Measurements from ENCODE around the gene SSR4. TPM values are rescaled to one million over a fixed set of nuclear protein-coding genes. Genes with fewer than 3 reads are reported as not detected.

SSR4 gene
- total RNA-seq, 2 experiments from 2014 or later: 165 to 186 TPM

DNA sequence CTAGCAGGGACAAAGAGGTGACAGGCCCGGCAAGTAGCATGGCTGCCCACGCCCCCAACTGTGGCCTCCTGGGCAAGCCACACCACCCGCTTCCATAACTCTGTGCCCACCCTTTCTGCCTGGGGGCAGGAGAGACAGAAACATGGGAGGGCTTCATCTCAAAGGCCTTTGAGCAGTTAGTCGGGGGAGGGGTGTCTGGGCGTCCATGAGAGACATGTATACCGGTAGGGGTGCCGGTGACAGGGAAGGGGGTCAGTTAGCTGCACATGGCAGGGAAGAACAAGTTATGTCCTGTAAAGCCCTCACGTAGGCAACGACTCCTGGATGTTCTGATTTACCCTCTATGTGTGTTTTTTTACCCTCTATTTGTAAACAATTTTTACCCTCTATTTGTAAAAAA lies 26.6 kb downstream of the SSR4 start:
- H2AFZ ChIP-seq (ENCODE audit: low read length): no peak overlapping the region
- CTCF ChIA-PET (ENCODE audit: unreplicated experiment): no interaction called here
- no peak overlapping the region for H3K4me2 ChIP-seq (ENCODE audit: low read length)
- no peak for DNase-seq (ENCODE audit: low spot score)
- H3K27ac ChIP-seq (ENCODE audit: low read depth, low read length, poor library complexity, severe bottlenecking): no peak overlapping the region
- H3K79me2 ChIP-seq (ENCODE audit: insufficient read depth, low read depth, low read length): no peaks in the 10 kb centered on the region
- no peaks in the 10 kb centered on the region for H3K9me3 ChIP-seq (ENCODE audit: low read length)
- POLR2A ChIA-PET: no interaction called here
- no peaks in the 10 kb centered on the region for H3K9me2 ChIP-seq (ENCODE audit: insufficient read depth, low read length)
- H3K4me3 ChIP-seq (ENCODE audit: low read depth, low read length, poor library complexity, severe bottlenecking): no peak overlapping the region
- BruUV-seq (replicated peaks): no TSS peak
- intact Hi-C loops (cut with micrococcal nuclease; ENCODE audit: unreplicated experiment): loop anchor here (10.0 kb wide), 1 partner anchor 64 kb away; the partner anchor contains the start of gene L1CAM
- H3K4me1 ChIP-seq (ENCODE audit: insufficient read depth, low read length, poor library complexity, severe bottlenecking): no peaks in the 10 kb centered on the region
- TF ChIP-seq, protein P1, sequence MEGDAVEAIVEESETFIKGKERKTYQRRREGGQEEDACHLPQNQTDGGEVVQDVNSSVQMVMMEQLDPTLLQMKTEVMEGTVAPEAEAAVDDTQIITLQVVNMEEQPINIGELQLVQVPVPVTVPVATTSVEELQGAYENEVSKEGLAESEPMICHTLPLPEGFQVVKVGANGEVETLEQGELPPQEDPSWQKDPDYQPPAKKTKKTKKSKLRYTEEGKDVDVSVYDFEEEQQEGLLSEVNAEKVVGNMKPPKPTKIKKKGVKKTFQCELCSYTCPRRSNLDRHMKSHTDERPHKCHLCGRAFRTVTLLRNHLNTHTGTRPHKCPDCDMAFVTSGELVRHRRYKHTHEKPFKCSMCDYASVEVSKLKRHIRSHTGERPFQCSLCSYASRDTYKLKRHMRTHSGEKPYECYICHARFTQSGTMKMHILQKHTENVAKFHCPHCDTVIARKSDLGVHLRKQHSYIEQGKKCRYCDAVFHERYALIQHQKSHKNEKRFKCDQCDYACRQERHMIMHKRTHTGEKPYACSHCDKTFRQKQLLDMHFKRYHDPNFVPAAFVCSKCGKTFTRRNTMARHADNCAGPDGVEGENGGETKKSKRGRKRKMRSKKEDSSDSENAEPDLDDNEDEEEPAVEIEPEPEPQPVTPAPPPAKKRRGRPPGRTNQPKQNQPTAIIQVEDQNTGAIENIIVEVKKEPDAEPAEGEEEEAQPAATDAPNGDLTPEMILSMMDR (conservative IDR thresholded peaks at IDR 0.05; ENCODE audit: low read length): no peak
- no peak for TF ChIP-seq EZH2phosphoT487 (IDR thresholded peaks at IDR 0.05; ENCODE audit: borderline replicate concordance, low read depth, low read length)
- no peaks in the 10 kb centered on the region for H3K36me3 ChIP-seq (ENCODE audit: insufficient read depth, low read length)
- no peaks in the 10 kb centered on the region for H4K20me1 ChIP-seq (ENCODE audit: insufficient read depth, low read length)

GRCh38 chrX:153824348-153824747 lies 29.9 kb downstream of the SSR4 start:
- Histone ChIP-seq H2AFZ (ENCODE audit: low read length) (no peak overlapping the region), H3K4me1 (ENCODE audit: insufficient read depth, low read length, poor library complexity, severe bottlenecking) (no peaks in the 10 kb centered on the region), H3K36me3 (ENCODE audit: insufficient read depth, low read length) (no peaks in the 10 kb centered on the region), H3K9me2 (ENCODE audit: insufficient read depth, low read length) (no peaks in the 10 kb centered on the region), H3K9me3 (ENCODE audit: low read length) (no peaks in the 10 kb centered on the region), H3K4me2 (ENCODE audit: low read length) (no peak overlapping the region), H4K20me1 (ENCODE audit: insufficient read depth, low read length) (no peaks in the 10 kb centered on the region), H3K4me3 (ENCODE audit: low read depth, low read length, poor library complexity, severe bottlenecking) (no peak overlapping the region), H3K27ac (ENCODE audit: low read depth, low read length, poor library complexity, severe bottlenecking) (no peak overlapping the region), H3K79me2 (ENCODE audit: insufficient read depth, low read depth, low read length) (no peaks in the 10 kb centered on the region)
- ChIA-PET POLR2A (interaction anchor here (0.7 kb wide), 1 partner anchor 27 kb away, joined by 3 read pairs; no protein-coding TSS in a partner anchor), CTCF (ENCODE audit: unreplicated experiment) (no interaction called here)
- no peak for TF ChIP-seq EZH2phosphoT487 (IDR thresholded peaks at IDR 0.05; ENCODE audit: borderline replicate concordance, low read depth, low read length)
- TF ChIP-seq, protein P1 (conservative IDR thresholded peaks at IDR 0.05; ENCODE audit: low read length): no peak
- intact Hi-C loops (cut with micrococcal nuclease; ENCODE audit: unreplicated experiment): loop anchor here (10.0 kb wide), 1 partner anchor 60 kb away; the partner anchor contains the start of gene L1CAM
- no TSS peak for BruUV-seq (replicated peaks)
- DNase-seq (ENCODE audit: low spot score): no peak

DNA sequence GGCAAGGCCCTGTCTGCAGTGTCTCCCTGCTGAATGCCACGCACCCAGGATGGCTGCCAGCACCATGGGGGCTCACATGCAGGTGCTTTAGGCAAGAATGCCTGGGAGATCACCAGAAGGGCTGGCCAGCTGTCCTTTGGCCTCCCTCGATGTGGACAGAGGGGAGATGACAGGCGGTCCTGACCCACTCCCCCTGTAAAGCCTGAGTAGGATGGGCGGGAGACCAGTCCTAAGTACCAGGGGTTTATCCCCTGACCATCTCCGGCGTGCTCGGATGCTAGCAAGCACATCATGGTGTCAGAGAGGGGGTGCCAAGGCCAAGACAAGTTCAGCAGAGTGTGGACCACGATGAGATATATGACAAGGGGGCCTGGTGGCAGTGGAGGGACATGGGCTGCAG lies 30.6 kb downstream of the SSR4 start:
- H3K79me2 ChIP-seq (ENCODE audit: insufficient read depth, low read depth, low read length): no peaks in the 10 kb centered on the region
- H3K4me2 ChIP-seq (ENCODE audit: low read length): no peak overlapping the region
- no peaks in the 10 kb centered on the region for H4K20me1 ChIP-seq (ENCODE audit: insufficient read depth, low read length)
- TF ChIP-seq, protein P1 (conservative IDR thresholded peaks at IDR 0.05; ENCODE audit: low read length): no peak
- no peak for DNase-seq (ENCODE audit: low spot score)
- no peak overlapping the region for H2AFZ ChIP-seq (ENCODE audit: low read length)
- ChIA-PET POLR2A (no interaction called here), CTCF (ENCODE audit: unreplicated experiment) (no interaction called here)
- no peaks in the 10 kb centered on the region for H3K4me1 ChIP-seq (ENCODE audit: insufficient read depth, low read length, poor library complexity, severe bottlenecking)
- H3K9me2 ChIP-seq (ENCODE audit: insufficient read depth, low read length): no peaks in the 10 kb centered on the region
- H3K9me3 ChIP-seq (ENCODE audit: low read length): no peaks in the 10 kb centered on the region
- no TSS peak for BruUV-seq (replicated peaks)
- intact Hi-C loops (cut with micrococcal nuclease; ENCODE audit: unreplicated experiment): loop anchor here (10.0 kb wide), 1 partner anchor 60 kb away; the partner anchor contains the start of gene L1CAM
- H3K36me3 ChIP-seq (ENCODE audit: insufficient read depth, low read length): no peaks in the 10 kb centered on the region
- H3K4me3 ChIP-seq (ENCODE audit: low read depth, low read length, poor library complexity, severe bottlenecking): no peak overlapping the region
- no peak overlapping the region for H3K27ac ChIP-seq (ENCODE audit: low read depth, low read length, poor library complexity, severe bottlenecking)

Data from OCI-LY7 (cell line).